HG02763 (cell line): ENCODE data around the gene SUSD4.

Experiments
- ATAC-seq: cut with Tn5 transposase; IDR thresholded peaks from one replicate; pipeline ENCODE4 v1.9.1; 2021; ENCODE audit warnings: mild to moderate bottlenecking, moderate library complexity; ENCODE audit not compliant: unreplicated experiment

SUSD4 gene

DNA sequence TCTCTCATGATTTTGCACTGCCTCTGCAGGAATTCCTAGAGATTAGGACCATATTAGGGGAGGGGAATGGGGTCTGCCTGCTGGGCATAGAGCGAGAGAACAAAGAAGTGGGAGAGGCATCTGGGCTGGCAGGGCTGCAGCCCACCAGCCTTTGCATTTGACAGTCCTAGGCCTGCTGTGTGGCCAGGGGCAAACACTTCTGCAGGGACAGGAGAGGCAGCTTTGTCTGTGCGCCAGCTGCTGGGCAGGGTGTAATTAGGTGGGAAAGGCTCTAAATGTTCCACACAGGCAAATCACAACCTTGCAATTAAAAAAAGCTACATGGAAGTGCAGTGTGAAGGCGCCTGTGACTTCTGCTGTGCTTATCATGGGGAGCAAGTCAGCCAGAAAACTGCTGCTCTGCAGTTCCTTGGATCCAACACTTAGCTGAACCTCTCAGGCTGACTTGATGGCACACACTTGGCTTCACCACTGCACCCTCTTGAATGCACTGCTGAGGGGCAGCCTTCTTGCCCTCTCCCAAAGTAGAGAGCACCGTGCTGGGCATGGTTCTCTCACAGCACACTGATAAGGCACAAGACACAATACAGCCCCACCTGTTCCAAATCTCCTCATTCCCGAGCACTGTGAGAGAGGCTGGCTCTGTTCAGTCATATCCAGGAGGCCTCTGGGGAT lies 147.3 kb downstream of the SUSD4 start:
- no peak for ATAC-seq

DNA sequence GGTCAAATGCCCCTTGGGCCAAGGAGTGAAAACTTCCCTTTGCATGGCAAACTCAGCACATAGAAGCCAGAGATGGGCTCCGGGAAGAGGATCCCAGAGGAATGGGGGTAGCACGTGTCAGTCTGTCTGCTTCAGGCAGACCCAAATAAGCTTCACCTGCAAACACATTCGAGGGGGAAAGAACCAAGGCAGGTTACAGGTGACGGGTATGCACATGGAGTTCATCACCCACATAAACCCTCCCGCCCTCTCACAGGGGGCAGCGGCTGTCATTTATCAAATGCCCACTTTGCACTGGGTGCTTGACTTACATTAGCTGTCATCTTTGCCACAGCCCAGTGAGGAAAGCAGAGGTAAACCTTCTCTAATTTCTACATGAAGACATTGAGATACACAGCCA lies 147.9 kb downstream of the SUSD4 start:
- ATAC-seq, result no peak

DNA sequence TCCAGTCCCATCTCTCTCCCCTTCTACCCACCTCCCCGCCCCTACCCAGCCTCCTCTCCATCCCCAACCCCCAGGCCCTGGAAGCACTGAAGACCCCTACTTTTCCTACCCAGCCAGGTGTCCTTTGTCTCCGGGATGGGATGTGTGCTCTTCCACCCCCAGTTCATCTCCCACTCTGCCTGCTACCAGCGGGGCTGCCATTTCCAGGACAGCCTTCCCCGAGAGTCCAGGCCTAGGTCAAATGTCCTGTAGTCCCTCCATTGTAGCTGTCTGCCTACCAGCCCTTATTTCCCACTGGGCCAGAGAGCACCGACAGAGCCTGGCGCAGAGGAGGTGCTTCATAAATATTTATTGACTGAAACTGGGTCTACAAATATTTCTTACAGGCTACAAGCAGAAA lies 148.9 kb downstream of the SUSD4 start:
- ATAC-seq, result no peak

- no peak for ATAC-seq
Observed at GRCh38 chr1:223214261-223214807, 149.6 kb downstream of the SUSD4 start.

GRCh38 chr1:223212441-223212840 lies 151.5 kb downstream of the SUSD4 start:
- no peak for ATAC-seq

GRCh38 chr1:223211323-223211985 lies 152.5 kb downstream of the SUSD4 start:
- no peak for ATAC-seq

GRCh38 chr1:223210788-223211120 lies 153.2 kb downstream of the SUSD4 start:
- no peak for ATAC-seq

DNA sequence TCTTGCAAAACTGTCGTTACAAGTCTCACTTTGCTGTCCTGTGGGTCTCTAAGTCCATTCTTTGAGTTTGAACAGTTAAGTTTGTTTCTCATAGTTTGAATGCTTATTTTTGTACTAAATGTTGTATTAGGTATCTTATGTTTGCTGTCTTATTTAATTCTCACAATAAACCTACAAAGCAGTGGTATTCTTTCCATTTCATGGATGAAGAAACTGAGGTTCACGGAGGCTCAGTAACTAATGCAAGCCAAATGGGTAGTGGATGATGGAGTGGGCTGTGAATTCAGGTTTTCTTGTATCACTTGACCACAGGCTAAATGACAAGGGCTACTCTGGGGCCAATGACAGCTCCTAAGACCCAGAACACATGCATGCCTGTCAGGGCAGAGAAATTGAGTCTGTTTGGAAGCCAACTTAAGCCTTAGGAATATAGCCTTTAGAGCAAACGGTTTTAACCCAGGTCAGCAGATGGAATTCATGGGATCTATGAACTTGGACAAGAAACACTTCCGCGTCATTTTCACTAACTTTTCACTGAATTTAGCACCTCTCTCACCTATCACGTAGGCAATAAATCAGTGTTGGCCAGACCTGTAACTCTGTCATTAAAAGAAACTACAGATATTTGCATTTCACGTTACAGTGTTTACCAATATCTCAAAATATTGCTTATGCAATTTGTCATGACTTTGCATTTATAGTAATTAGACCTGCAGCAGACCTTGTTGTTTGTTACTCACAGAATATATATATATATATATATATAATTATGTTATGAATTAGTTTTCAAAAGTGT lies 153.8 kb downstream of the SUSD4 start:
- no peak for ATAC-seq

DNA sequence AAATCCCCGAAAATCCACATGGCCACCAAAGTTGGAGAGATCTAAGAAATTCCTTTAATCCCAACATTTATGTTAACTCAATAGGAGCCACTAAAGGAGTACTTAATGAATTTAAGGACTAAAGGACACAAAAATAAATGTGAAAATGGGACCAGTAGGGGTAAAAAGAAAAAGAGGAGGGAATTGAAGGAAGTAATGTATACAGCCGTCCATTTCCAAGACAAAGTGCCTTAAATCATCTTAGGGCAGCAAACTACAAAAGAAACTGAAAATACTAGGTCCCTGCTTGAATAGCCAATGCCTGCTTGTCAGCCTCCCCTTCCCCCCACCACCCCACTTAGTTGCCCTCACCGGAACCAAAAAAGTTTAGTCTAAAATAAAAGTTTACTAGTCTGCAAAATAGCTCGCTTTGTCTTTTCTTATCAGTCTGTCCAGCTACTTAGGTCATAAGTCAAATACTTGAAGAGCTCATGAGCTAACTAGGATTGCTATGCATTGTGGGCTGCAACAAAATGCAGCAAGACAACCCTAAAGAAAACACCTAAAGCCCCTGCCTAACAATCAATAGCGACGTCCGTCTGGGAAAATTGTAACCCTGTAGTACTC lies 154.6 kb downstream of the SUSD4 start:
- no peak for ATAC-seq

GRCh38 chr1:223208164-223209076 lies 155.6 kb downstream of the SUSD4 start:
- no peak for ATAC-seq

- no peak for ATAC-seq
Observed at GRCh38 chr1:223207293-223208066, 156.5 kb downstream of the SUSD4 start.

DNA sequence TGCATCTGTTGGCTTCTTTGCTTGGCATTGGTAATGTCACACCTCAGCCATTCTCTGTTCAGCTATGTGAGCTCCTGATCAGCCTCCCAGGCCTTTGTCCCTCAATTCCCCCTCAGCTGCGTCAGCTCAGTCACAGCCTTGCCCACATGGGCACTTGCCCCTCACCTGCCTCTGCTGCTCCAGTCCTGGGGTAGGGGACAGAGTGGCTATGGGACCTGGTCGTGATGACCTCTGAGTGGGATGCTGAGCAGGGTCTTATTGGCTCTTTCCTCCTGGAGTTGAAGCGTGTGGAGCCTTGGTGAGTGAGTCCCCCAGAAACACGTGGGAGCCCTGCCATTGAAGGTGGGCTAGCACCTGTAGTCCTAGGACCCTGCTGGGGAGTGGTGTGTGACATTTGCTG lies 159.6 kb downstream of the SUSD4 start:
- ATAC-seq, result no peak

DNA sequence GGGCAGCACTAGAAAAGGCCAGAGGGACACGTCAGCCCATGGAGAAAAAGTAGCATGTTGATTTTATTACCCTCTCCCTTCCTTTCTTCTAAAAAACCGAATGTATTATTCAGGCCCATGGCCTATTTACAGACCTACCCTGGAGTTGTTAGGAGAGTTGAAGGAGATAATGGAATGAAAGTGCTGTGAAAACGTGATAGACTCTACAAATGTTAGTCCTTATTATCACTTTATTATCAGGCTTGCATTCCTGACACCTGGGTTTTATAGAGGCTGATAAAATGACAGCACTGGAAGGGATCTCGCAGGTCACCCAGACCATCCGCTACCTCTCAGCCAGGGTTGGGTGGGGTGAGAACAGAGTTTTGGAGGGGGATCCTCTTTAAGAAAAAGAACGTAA lies 160.3 kb downstream of the SUSD4 start:
- no peak for ATAC-seq

DNA sequence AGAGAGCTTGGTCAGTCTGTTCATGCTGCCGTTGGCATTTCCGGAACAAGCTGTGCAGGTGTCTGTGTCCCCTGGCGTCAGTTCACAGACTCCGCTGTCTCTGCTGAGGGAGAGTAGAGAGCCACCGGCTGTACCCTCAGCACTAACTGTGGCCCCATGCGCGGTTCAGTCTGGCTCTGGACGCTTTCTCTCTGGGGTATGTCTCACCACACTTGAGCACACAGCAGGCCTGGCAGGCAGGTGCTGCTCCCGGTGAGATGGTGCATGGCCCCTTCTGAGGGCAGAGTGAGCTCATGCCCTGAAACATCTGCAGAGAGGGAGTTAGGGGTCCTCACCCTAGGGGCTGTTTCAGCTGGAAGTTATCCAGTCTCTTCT lies 161.0 kb downstream of the SUSD4 start:
- no peak for ATAC-seq

- ATAC-seq, result no peak
Observed at GRCh38 chr1:223202376-223203033, 161.5 kb downstream of the SUSD4 start.

- ATAC-seq, result no peak
Observed at GRCh38 chr1:223201967-223202366, 162.0 kb downstream of the SUSD4 start.

DNA sequence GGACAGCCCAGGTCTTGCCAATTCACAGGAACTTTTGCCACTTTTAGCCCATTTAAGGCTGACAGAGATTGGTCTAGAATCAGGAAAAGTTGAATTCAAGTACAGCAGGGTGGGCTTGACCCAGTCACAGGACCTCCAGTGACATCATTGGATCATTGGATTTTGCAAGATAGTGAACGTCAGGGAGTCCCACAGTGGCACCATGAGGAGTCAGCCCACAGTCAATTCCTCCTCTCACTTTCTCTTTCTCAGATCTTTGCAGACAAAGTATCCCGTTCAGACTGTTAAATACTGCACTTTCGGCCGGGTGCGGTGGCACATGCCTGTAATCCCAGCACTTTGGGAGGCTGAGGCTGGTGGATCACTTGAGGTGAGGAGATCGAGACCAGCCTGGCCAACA lies 163.1 kb downstream of the SUSD4 start:
- ATAC-seq, result no peak

DNA sequence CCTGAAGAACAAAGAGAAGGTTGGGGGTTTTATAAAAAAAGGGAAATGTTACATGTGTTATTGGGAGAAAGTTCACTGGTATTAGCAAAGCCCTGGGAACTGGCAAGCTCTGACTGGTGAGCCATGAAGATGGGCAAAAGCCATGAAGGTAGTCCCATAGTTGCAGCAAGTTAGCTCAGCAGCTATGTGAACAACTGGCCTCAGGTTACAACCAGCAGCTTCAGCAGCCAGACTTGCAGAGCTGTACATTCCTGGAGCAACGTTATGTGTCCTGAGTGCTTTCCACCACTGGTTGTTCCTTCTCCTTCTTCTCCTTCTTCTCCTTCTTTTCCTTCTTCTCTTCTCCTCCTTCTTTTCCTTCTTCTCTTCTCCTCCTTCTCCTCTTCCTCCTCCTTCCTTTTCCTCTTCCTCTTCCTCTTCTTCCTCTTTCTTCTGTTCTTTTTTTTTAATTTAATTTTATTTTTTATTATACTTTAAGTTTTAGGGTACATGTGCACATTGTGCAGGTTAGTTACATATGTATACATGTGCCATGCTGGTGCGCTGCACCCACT lies 164.8 kb downstream of the SUSD4 start:
- ATAC-seq, result no peak

DNA sequence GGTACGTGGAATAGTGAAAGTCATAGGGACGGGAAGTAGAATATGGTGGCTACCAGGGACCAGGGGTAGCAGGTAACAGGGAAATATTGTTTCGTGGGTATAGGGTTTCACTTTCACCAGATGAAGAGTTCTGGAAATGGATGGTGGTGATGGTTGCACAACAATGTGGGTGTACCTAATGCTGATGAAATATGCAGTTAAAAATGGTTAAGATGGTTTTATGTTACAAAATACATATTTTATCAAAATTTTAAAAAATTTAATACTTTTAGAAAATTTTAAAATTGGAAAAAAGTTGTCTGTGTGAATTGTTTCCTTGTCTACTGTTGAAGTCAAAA lies 165.4 kb downstream of the SUSD4 start:
- no peak for ATAC-seq
